HG03175 (cell line): ENCODE results near the gene APH1A.
A peak's percentile ranks its signal among the peaks of the same experiment; 100 is the strongest.
"Not testable (repeated sequence)": the region's sequence is repeated elsewhere in the genome, so short reads cannot be mapped to it uniquely, and the experiment has no call there.

Source experiments
- ATAC-seq: cut with Tn5 transposase; IDR thresholded peaks from one replicate; pipeline ENCODE4 v1.9.1; 2021; ENCODE audit warnings: mild to moderate bottlenecking, moderate library complexity; ENCODE audit not compliant: unreplicated experiment

APH1A gene

DNA sequence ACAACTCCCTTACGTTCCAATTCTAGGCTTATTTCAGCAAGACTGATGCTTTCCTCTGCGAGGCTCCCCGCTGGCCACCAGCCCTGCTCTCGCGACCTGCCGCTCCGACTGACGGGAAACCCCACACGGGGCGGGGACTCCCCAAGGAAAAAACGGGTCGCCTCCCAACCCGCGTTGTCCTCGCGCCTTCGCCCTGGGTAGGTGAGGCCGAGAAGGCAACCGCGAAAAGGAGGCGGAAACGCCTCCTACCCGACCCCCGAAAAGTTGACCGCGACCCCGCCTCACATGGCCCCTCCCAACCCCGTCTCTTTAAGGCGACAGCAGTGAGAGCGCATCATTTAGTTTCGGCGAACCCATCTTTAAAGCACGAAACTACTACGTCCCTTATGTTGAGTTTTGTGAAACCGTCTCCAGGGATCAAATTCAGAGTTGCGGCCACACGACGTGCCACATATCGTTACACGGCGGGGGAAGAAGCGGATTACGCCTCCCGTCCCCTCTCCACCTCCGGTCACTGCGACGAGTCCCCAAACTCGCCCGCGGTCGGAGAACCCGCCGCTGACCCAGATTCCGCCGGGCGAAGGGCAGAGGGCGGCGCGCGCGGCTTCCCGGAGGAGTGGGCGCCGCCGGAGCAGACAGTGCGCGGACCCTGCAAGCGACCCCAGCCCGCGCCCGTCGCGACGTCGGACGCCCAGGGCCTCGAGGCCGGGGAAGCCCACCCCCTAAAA lies 34.1 kb downstream of the APH1A start:
- ATAC-seq: peak; percentile 45

DNA sequence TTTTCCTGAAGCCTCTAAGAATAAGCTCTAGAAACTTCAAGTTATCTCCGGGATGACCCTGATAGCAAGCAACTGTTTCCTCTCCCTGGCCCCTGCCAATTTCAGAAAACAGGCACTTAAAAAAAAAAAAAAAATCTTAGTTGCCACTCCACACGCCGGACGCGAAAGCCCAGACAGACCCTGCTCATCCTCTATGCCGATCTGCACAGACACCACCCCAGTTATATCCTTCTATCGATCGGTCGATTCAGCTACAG lies 34.6 kb downstream of the APH1A start:
- ATAC-seq: no peak

DNA sequence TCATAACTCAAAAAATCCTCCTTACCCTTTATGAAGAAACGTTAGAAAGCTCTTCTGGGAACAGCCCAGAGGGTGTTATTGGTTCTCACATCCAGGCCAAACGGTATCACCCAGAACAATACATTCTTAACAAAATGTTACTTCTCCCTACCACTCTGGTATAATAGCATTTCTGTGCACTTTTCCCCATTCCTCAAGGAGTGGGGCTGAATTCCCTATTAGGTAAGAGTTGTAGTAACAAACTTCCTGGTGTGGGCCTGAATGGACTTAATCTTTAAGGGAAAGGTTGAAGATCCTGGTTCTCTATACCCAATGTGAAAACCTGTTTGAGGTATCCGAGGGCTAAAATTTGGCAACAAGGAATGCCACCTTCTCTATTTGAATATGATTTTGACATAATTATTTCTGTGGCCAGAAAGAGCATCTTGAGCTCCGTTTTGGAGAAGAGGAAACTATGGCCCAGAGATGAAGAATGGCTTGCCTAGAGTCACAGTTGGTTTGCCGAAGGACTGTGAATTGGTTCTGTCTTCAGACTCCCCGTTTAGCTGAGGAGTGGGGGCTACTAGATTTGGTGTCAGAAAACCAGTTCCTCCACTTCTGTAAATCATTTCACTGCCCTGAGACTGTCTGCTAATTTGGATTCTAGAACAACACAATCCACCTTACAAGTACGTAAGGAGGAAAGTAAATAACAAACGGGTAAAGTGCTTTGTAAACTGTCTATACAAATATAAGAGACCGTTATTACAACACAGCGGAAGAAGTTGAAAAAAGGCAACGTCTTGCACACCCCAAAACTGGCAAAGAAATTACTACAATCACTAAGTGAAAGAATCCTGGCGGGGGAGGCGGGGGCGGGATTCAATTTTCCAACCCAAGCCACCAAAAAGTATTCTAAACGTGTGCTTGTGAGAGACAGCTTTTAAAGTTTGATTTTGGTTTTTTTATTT lies 35.2 kb downstream of the APH1A start:
- ATAC-seq: no peak

DNA sequence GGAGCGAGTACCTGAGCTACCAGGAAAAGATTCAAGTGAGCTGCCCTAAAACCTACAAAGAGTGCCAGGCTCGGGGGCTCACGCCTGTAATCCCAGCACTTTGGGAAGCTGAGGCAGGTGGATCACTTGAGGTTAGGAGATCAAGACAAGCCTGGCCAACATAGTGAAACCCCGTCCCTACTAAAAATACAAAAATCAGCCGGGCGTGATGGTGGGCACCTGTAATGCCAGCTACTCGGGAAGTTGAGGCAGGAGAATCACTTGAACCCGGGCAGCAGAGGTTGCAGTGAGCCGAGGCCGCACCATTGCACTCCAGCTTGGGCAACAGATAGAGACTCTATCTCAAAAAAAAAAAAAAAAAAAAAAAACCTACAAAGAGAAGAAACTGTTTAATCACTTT lies 35.9 kb downstream of the APH1A start:
- not testable (repeated sequence) for ATAC-seq

DNA sequence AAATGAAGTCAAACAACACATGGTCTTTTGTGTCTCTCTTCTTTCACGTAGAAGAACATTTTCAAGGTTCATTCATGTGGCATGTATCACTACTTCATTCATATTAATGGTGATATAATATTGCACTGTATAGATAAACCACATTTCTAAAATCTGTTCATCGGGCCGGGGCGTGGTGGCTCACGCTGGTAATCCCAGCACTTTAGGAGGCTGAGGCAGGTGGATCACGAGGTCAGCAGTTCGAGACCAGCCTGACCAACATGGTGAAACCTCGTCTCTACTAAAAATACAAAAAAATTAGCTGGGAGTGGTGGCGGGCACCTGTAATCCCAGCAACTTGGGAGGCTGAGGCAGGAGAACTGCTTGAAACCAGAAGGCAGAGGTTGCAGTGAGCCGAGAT lies 40.6 kb downstream of the APH1A start:
- ATAC-seq: not testable (repeated sequence)

DNA sequence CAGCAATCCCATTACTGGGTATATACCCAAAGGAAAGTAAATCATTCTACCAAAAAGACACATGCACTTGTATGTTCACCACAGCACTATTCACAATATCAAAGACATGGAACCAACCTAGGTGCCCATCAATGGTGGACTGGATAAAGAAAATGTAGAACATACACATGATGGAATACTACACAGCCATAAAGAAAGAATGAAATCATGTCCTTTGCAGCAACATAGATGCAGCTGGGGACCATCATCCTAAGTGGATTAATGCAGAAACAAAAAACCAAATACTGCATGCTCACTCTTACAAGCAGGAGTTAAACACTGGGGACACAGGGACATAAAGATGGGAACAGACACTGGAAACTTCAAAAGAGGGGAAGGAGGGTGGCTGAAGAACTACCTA lies 41.6 kb downstream of the APH1A start:
- no peak for ATAC-seq

DNA sequence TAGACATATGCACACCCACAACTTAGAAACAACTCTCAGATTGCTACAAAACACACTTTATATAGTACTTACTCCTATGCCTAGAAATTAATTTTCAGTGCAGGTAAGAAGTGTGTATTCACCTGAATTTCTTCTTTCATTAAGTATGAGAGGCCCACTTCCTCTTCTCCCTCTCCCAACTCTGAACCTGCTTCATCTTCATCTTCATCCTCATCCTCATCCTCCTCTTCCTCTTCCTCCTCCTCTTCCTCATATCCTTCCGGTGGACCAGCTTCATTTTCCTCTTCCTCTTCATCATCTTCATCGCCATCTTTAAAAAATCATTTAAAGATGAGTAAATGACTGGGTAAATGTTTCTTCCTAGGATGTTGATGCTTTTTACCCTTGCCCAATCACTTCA lies 42.3 kb downstream of the APH1A start:
- no peak for ATAC-seq

DNA sequence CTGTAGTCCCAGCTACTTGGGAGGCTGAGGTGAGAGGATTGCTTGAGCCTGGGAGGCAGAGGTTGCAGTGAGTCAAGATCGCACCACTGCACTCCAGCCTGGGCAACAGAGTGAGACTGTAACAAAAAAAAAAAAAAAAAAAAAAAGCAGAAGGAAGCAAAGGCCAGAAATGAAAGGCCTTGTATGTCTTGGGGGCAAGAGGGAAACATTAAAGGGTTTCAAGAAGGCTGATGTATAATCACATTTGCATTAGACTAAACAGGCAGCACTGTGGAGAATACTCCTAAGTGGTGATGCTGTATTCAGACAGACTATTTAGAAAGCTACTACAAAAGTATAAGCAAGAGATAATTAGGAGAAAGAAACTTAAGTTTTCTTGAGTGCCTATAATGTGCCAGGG lies 43.3 kb downstream of the APH1A start:
- ATAC-seq: no peak

DNA sequence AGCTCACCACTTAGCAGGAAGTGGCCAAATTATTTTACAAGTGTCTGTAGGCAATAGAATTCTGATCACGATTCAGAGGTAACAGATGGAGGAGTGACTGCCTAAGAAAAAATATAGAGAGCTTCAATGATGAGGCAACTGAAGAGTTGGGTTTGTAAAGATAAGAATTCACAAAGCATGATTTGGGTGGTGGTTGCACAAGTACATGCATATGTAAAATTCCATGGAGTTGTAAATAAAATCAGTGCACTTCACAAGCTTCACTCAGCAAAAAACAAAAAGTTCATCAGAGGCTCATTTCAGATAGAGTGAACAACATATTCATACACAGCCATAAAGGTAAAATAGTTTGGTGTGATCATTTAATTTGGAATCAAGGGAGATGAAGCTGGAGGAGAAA lies 43.8 kb downstream of the APH1A start:
- ATAC-seq: no peak

DNA sequence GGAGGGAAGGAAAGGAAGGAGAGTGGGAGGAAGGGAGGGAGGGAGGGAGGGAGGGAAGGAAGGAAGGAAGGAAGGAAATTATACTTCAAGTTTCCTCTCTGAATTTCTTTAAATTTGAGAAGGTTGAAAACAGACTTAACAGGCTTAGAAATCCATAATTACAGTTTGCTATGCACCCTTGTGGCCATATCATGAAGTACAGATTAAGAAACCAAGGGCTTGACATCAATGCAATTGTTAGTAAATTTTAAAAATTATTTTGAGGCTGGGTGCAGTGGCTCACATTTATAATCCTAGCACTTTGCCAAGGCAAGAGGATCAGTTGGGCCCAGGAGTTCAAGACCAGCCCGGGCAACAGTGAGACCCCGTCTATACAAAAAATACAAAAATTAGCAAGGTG lies 47.3 kb downstream of the APH1A start:
- no peak for ATAC-seq

DNA sequence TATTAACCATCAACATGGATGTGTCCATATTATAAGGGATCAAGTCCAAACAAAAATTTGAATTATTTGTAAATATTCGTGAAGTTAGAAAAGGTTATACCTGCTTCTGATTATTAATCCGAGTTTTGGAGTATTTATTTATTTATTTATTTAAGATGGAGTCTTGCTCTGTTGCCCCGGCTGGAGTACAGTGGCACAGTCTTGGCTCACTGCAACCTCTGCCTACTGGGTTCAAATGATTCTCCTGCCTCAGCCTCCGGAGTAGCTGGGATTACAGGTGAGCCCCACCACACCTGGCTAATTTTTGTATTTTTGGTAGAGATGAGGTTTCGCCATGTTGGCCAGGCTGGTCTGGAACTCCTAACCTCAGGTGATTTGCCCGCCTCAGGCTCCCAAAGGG lies 53.0 kb downstream of the APH1A start:
- not testable (repeated sequence) for ATAC-seq
